Lung (tissue), 12 donors: ENCODE measurements around the gene MYLIP. TPM values are rescaled to one million over a fixed set of nuclear protein-coding genes. Genes with fewer than 3 reads are reported as not detected.

Experiments
- ATAC-seq: fragments of 200-7000 bp; cut with Tn5 transposase; one replicate; pipeline ENCODE4 v1.9.1; 2020; ENCODE audit warnings: moderate number of reproducible peaks; ENCODE audit not compliant: insufficient read depth, low FRiP score
- DNase-seq, 3 donors: peaks; one replicate each; pipeline ENCODE4 v3.0.0-alpha.2; 2013 to 2017
- H3K27ac ChIP-seq, 2 donors: one replicate each; pipeline ENCODE4 v1.5.1; 2013; ENCODE audit warnings: mild to moderate bottlenecking in 2 of 2, moderate library complexity in 2 of 2, control low read depth in 1 of 2, inconsistent platforms in 1 of 2, low read depth in 1 of 2, low read length in 1 of 2
- H3K27me3 ChIP-seq, 3 donors: one replicate each; pipeline ENCODE4 v1.5.1; 2013; ENCODE audit warnings: low read length in 2 of 3; ENCODE audit not compliant: control insufficient read depth in 3 of 3, insufficient read depth in 3 of 3
- H3K36me3 ChIP-seq, 4 donors: one replicate each; pipeline ENCODE4 v1.5.1; 2013; ENCODE audit warnings: low read length in 4 of 4, mild to moderate bottlenecking in 1 of 4, moderate library complexity in 1 of 4; ENCODE audit not compliant: control insufficient read depth in 4 of 4, insufficient read depth in 4 of 4
- H3K4me1 ChIP-seq, 5 donors: one replicate each; pipeline ENCODE4 v1.5.1; 2013; ENCODE audit warnings: low read length in 5 of 5, mild to moderate bottlenecking in 2 of 5, moderate library complexity in 1 of 5; ENCODE audit not compliant: control insufficient read depth in 5 of 5, insufficient read depth in 5 of 5
- H3K4me3 ChIP-seq: one replicate; pipeline ENCODE4 v1.5.1; 2013; ENCODE audit warnings: mild to moderate bottlenecking, control low read depth, moderate library complexity
- H3K9ac ChIP-seq, 2 donors: one replicate each; pipeline ENCODE4 v1.5.1; 2013; ENCODE audit warnings: low read length in 2 of 2, control low read depth in 1 of 2; ENCODE audit not compliant: insufficient read depth in 1 of 2
- H3K9me3 ChIP-seq, 4 donors: one replicate each; pipeline ENCODE4 v1.5.1; 2013; ENCODE audit warnings: low read length in 3 of 4, mild to moderate bottlenecking in 1 of 4, moderate library complexity in 1 of 4; ENCODE audit not compliant: control insufficient read depth in 4 of 4, insufficient read depth in 3 of 4
- CTCF ChIP-seq: IDR thresholded peaks from 2 replicates; pipeline ENCODE4 v1.5.1; 2012; ENCODE audit warnings: mild to moderate bottlenecking; ENCODE audit errors: control extremely low read depth, extremely low read depth
- WGBS, 2 donors: extraction: QIAGEN DNeasy Blood & Tissue Kit; methylation state at CpG; one replicate each; pipeline ENCODE4 v1.1.7; 2013; 5-methylcytosine and 5-hydroxymethylcytosine counted together
- polyA plus RNA-seq, 2 donors: library from polyadenylated mRNA; stranded (reverse); fragments of 200-250 nt; gene quantifications; one replicate each; pipeline ENCODE4 v1.2.1, GENCODE V29; 2013
- total RNA-seq, 2 donors: library from RNA; depleted of rRNA in 1 of 2; stranded (reverse); fragments of >200 nt in 1 of 2; gene quantifications; one replicate each; pipeline ENCODE4 v1.2.1, GENCODE V29; 2014 to 2021
- donor health status: control.
- donor health status: control.
- donor health status: Bipolar disorder and iron deficiency.
- donor health status: healthy.
- donor health status: DM: yes; HTN: yes; CAD: no.

The MYLIP gene
- total and polyA plus RNA-seq, 4 donors: 16.7 to 118 (median 26.1) TPM

GRCh38 chr6:16097382-16098171, 31.3 kb upstream of the MYLIP start:
- H3K9me3 ChIP-seq: peaks cover 0 to 5% (median 3%) of the 10 kb centered on the region in 4 donors
- ATAC-seq (no peak), DNase-seq (no peak)
- no peaks in the 10 kb centered on the region for H3K36me3 ChIP-seq
- H3K4me3 ChIP-seq: no peak overlapping the region
- WGBS, 2 donors: 90 to 91% methylated on average over 6 of the region's 6 CpGs
- H3K9ac ChIP-seq: no peak overlapping the region
- H3K27me3 ChIP-seq: no peaks in the 10 kb centered on the region
- no peak for TF ChIP-seq CTCF
- H3K4me1 ChIP-seq: no peaks in the 10 kb centered on the region
- H3K27ac ChIP-seq: no peak overlapping the region

- Histone ChIP-seq H3K9ac (no peak overlapping the region), H3K4me3 (no peak overlapping the region), H3K36me3 (no peaks in the 10 kb centered on the region), H3K9me3 (peaks cover 0 to 5% (median 3%) of the 10 kb centered on the region in 4 donors), H3K27me3 (no peaks in the 10 kb centered on the region), H3K4me1 (no peaks in the 10 kb centered on the region), H3K27ac (no peak overlapping the region)
- no peak for DNase-seq
- no peak for ATAC-seq
- 95 to 96% methylated on average over 5 of the region's 5 CpGs for WGBS, 2 donors
- no peak for TF ChIP-seq CTCF
Measured at GRCh38 chr6:16098211-16098610, 30.7 kb upstream of the MYLIP start.

- no peak overlapping the region for H3K9ac ChIP-seq
- WGBS, 2 donors: 76 to 89% methylated on average over 3 of the region's 3 CpGs
- H3K4me1 ChIP-seq: peaks cover 0 to 5% (median 0%) of the 10 kb centered on the region in 5 donors
- H3K27me3 ChIP-seq: no peaks in the 10 kb centered on the region
- no peak overlapping the region for H3K27ac ChIP-seq
- H3K9me3 ChIP-seq: peaks cover 0 to 5% (median 3%) of the 10 kb centered on the region in 4 donors
- no peak for ATAC-seq
- no peak for TF ChIP-seq CTCF
- no peak for DNase-seq
- no peaks in the 10 kb centered on the region for H3K36me3 ChIP-seq
- H3K4me3 ChIP-seq: no peak overlapping the region
Measured at GRCh38 chr6:16102208-16102607, 26.7 kb upstream of the MYLIP start.
